GM12891 (cell line): ENCODE measurements around the gene GRM3.

Experiments used
- PAX5 ChIP-seq: IDR thresholded peaks from 2 replicates; pipeline ENCODE4 v1.6.1; 2011; ENCODE audit warnings: low read length, moderate library complexity, mild to moderate bottlenecking; ENCODE audit not compliant: insufficient read depth, severe bottlenecking
- POLR2A ChIP-seq: IDR thresholded peaks from 2 replicates; pipeline ENCODE4 v1.6.1; 2011; ENCODE audit warnings: low read depth, low read length, control low read depth
- POLR2AphosphoS5 ChIP-seq: IDR thresholded peaks from 2 replicates; pipeline ENCODE4 v1.6.1; 2011; ENCODE audit warnings: low read depth, low read length, control low read depth
- POU2F2 ChIP-seq: IDR thresholded peaks from 2 replicates; pipeline ENCODE4 v1.6.1; 2011; ENCODE audit warnings: low read depth, mild to moderate bottlenecking, control low read depth, low read length, moderate library complexity
- SPI1 ChIP-seq: IDR thresholded peaks from 2 replicates; pipeline ENCODE4 v1.6.1; 2011; ENCODE audit warnings: low read depth, low read length, control low read depth
- TAF1 ChIP-seq: IDR thresholded peaks from 2 replicates; pipeline ENCODE4 v1.6.1; 2011; ENCODE audit warnings: low read depth, low read length, control low read depth

- TF ChIP-seq POLR2AphosphoS5 (no peak), POLR2A (no peak), TAF1 (no peak), SPI1 (no peak), POU2F2 (no peak), PAX5 (no peak)
Observed at GRCh38 chr7:86788948-86789347, 145.2 kb downstream of the GRM3 start.
